AG09309 (cell line): Measurements from ENCODE around the gene NKAIN2.

Source experiments
- DNase-seq: peaks from one replicate; pipeline ENCODE4 v3.0.0-alpha.2; 2010; ENCODE audit warnings: low read depth
- H3K4me3 ChIP-seq: 2 replicates; pipeline ENCODE4 v1.5.1; 2011; ENCODE audit warnings: mild to moderate bottlenecking, low read depth, low read length, moderate library complexity; ENCODE audit not compliant: control insufficient read depth
- TF ChIP-seq, protein P1 (sequence below): IDR thresholded peaks from 2 replicates; pipeline ENCODE4 v1.5.1; 2011; ENCODE audit warnings: mild to moderate bottlenecking, low read depth, low read length, inconsistent platforms; ENCODE audit not compliant: insufficient read depth, control insufficient read depth; ENCODE audit errors: missing control alignments

The NKAIN2 gene

DNA sequence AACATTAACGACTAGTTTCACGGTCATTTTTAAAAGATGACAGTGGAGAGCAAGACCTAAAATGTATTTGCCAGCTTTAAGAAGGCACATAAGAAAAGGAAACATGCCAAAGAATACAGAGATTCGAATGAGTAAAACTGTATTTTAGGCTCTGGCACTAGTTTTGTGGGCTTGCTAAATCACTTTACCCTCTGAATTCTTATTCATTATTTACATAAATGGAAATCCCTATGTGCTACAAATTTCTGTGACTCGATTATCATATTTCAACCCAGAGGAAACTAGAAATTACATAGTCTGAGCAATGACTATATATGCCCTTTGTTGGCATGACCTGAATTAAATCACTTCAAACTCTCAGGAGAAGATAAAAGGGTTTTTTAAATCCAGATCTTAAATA is 716.8 kb downstream of the NKAIN2 start:
- no peak overlapping the region for H3K4me3 ChIP-seq
- no peak for DNase-seq
- TF ChIP-seq, protein P1, sequence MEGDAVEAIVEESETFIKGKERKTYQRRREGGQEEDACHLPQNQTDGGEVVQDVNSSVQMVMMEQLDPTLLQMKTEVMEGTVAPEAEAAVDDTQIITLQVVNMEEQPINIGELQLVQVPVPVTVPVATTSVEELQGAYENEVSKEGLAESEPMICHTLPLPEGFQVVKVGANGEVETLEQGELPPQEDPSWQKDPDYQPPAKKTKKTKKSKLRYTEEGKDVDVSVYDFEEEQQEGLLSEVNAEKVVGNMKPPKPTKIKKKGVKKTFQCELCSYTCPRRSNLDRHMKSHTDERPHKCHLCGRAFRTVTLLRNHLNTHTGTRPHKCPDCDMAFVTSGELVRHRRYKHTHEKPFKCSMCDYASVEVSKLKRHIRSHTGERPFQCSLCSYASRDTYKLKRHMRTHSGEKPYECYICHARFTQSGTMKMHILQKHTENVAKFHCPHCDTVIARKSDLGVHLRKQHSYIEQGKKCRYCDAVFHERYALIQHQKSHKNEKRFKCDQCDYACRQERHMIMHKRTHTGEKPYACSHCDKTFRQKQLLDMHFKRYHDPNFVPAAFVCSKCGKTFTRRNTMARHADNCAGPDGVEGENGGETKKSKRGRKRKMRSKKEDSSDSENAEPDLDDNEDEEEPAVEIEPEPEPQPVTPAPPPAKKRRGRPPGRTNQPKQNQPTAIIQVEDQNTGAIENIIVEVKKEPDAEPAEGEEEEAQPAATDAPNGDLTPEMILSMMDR = no peak

DNA sequence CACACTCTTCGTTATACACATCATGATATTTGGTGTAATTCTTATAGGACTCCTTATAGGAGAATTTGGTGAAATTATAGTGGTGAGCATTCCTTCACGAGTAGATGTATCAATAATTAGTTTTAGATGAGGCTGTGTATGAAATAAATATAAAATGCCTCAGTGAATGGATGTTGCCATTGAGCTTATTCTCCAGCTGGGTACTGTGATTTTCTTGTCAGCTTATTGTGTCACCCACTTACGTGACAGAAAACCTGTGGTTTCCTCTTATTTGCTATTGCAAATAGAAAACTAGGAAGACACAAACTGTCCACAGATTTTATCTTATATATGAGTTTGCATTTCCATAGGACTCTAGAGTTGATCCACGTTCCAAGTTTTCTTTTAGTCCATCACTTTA is 718.7 kb downstream of the NKAIN2 start:
- no peak for DNase-seq
- no peak overlapping the region for H3K4me3 ChIP-seq
- TF ChIP-seq, protein P1 = no peak

DNA sequence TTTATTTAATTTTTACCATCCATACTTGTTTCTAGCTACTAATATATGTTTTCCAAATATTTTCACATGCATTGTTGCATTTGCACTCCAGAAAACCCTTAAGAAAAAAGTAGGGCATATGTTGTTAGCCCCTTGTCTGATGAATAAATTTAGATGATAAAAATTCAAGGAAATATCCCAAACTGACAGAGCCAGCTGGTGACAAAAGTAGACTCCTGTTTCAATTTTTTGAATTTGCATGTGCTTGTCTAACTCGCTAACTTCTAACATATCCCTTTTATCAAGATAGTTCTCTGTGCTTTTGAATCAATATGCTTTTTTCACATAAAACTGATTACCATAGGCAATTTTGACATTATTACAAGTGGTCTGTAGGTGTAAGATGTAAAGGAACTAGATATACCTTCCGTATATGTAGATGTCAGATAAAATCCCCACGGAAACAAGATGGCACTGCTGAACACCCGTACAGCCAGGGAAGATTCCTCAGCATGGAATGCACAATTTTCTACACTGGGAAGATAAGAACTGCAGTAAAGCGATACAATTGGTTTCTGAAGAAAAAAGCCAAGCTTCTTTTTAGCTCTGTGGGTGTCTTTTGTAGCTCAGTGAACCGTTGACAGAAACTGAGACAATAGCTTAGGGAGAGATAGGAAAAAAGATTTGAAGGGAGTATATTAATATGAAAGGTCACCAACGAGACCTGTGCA is 721.0 kb downstream of the NKAIN2 start:
- DNase-seq = no peak
- TF ChIP-seq, protein P1 = no peak
- H3K4me3 ChIP-seq = no peak overlapping the region

DNA sequence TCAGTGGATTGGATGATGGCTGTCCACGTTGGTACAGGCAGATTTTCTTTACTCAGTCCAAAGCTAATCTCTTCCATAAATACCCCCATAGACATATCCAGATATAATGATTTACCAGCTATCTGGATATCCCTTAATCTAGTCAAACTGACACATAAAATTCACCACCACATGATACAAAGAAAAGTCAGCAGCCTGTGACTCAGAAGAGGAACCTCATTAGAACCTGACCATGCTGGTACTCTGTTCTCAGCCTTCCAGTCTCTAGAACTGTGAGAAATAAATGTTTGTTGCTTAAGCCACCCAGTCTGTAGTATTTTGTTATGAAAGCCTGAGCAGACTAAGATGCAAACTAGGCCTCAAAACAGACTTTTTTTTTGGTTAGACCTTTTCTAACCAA is 727.3 kb downstream of the NKAIN2 start:
- DNase-seq = no peak
- TF ChIP-seq, protein P1 = no peak
- no peak overlapping the region for H3K4me3 ChIP-seq

DNA sequence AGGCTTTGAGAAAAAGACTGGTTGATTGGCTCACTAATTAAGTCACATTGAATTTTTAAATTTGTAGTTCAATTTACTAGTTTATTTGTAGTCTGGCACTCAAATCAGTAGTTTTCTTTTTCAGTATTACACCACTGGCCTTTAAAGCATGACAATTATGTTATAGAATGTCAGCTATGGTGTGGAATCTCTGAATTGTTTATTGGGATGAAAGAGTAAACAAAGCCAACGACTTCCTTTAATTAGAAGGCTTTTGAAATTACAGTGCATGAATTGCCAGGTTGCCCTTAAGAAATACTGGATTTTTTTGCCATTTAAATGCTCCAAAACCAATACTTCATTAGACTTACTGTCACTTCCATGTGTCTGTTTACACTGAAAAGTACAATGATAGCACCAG is 731.6 kb downstream of the NKAIN2 start:
- H3K4me3 ChIP-seq = no peak overlapping the region
- TF ChIP-seq, protein P1 = no peak
- DNase-seq = no peak

DNA sequence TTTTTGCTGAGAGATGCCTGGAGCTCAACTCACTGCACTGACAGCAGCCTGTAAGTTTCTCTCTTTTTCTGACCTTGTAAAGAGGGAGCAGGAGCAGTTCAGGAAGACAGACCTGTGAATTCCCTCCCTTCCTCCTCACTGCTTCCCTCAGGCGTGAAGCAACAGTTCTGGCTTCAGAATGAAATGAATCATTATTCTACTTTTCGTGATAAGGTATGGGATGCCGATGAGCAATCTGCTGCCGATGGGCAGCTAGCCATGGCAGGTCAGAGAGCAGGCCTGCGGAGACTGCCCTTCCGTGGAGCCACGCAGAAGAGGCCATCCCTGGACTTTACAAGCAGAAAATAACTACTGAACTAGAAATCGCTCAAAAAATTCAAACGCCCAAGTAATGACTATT is 732.1 kb downstream of the NKAIN2 start:
- H3K4me3 ChIP-seq = no peak overlapping the region
- DNase-seq = no peak
- TF ChIP-seq, protein P1 = no peak
